ES-I3 (cell line): ENCODE data around the gene NUDCD3.

Experiments
- H3K36me3 ChIP-seq: 2 replicates; pipeline ENCODE4 v1.6.1; 2013; ENCODE audit warnings: mild to moderate bottlenecking, low read length, control low read depth, moderate library complexity; ENCODE audit not compliant: insufficient read depth
- H3K4me1 ChIP-seq: 2 replicates; pipeline ENCODE4 v1.6.1; 2013; ENCODE audit warnings: mild to moderate bottlenecking, control low read depth, low read length; ENCODE audit not compliant: insufficient read depth
- H3K9ac ChIP-seq: 2 replicates; pipeline ENCODE4 v1.6.1; 2013; ENCODE audit warnings: low read depth, mild to moderate bottlenecking, low read length, moderate library complexity
- H3K9me3 ChIP-seq: 2 replicates; pipeline ENCODE4 v1.6.1; 2013; ENCODE audit warnings: mild to moderate bottlenecking, low read length, moderate library complexity; ENCODE audit not compliant: control insufficient read depth, insufficient read depth

NUDCD3 gene

GRCh38 chr7:44388089-44388970 lies 102.1 kb downstream of the NUDCD3 start:
- H3K36me3 ChIP-seq = peaks cover 8% of the 10 kb centered on the region
- H3K9ac ChIP-seq = no peak overlapping the region
- no peaks in the 10 kb centered on the region for H3K4me1 ChIP-seq
- no peaks in the 10 kb centered on the region for H3K9me3 ChIP-seq

- Histone ChIP-seq H3K9ac (no peak overlapping the region), H3K9me3 (no peaks in the 10 kb centered on the region), H3K36me3 (peaks cover 8% of the 10 kb centered on the region), H3K4me1 (no peaks in the 10 kb centered on the region)
Measured at GRCh38 chr7:44387389-44387788, 103.1 kb downstream of the NUDCD3 start.

GRCh38 chr7:44386139-44386913 lies 104.1 kb downstream of the NUDCD3 start:
- H3K9ac ChIP-seq = no peak overlapping the region
- peaks cover 8% of the 10 kb centered on the region for H3K36me3 ChIP-seq
- no peaks in the 10 kb centered on the region for H3K4me1 ChIP-seq
- H3K9me3 ChIP-seq = no peaks in the 10 kb centered on the region

DNA sequence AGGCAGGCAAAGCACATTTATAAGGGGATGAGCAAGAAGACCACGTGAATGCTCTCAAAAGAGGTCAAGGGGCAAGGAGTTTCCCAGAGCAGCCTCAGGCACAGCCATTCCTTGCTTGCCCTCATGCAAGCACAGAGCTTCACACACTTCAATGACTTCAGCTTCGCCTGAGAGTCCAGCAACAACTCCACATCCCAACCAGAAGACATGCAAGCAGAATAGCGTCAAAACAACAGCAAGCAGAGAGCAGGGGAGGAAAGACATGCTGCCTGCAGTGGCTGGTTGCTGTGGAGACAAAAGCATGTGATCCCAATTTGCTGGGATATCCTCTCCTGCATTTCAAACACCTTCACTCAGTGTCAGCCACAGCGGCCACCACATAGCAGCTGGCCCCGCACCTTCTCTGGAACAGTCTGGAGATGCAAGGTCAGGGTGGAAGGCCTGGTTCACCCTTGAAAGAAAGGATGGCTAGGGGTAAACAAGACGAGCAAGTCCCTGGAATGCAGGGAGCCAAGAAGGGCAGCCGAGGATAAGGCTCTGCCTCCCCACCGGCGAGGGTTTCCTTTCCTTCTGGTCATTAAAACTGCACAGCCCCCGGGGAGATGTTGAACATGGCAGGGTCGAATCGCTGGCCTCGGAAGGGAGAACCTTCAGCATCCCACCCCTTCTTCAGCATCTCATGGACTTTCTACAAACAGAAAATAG lies 104.9 kb downstream of the NUDCD3 start:
- Histone ChIP-seq H3K36me3 (peaks cover 3% of the 10 kb centered on the region), H3K4me1 (no peaks in the 10 kb centered on the region), H3K9ac (no peak overlapping the region), H3K9me3 (no peaks in the 10 kb centered on the region)

DNA sequence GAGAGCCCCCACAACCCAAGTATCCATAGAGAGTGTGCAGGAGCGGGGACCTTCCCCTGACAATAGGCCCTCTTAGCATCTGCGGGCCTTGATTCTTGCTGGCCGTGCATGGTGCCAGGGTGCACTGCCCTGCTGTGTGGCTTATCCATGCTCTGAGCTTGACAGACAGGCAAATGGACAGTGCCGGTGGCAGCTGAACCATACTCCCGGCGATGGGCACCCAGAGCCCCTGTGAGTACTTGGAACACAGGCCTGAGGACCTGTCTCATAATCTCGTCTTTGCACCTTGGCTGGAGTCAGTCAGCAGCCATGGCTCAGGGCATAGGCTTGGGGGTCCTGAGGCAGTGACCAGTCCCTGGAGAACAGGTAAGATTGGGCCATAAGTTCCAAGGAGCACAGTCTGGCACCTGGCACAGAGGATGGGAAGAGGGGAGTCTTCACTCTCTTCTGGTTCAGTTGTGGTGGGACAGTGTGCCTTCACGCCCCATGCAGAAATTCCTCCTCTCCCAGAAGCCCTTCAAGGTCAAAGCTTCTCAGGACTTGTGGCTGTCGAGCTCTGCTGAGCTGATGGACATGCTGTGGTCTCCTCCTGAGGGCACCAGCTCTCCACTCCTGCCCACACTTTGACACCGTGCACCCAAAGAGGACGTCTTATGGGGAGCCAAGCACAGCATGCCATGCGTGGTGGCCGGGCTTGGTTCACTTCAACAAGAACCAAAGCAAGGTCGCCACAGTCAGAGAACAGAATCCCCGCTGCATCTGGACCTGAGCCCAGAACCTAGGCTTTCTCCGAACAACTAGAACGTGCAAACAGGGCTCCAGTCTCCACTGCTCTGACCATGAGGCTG lies 105.6 kb downstream of the NUDCD3 start:
- Histone ChIP-seq H3K4me1 (no peaks in the 10 kb centered on the region), H3K9ac (no peak overlapping the region), H3K36me3 (peaks cover 3% of the 10 kb centered on the region), H3K9me3 (no peaks in the 10 kb centered on the region)

- H3K9ac ChIP-seq = no peak overlapping the region
- peaks cover 3% of the 10 kb centered on the region; the same call in 1 of the 2 replicates for H3K36me3 ChIP-seq
- H3K4me1 ChIP-seq = no peaks in the 10 kb centered on the region
- no peaks in the 10 kb centered on the region for H3K9me3 ChIP-seq
Measured at GRCh38 chr7:44383566-44383965, 106.9 kb downstream of the NUDCD3 start.

DNA sequence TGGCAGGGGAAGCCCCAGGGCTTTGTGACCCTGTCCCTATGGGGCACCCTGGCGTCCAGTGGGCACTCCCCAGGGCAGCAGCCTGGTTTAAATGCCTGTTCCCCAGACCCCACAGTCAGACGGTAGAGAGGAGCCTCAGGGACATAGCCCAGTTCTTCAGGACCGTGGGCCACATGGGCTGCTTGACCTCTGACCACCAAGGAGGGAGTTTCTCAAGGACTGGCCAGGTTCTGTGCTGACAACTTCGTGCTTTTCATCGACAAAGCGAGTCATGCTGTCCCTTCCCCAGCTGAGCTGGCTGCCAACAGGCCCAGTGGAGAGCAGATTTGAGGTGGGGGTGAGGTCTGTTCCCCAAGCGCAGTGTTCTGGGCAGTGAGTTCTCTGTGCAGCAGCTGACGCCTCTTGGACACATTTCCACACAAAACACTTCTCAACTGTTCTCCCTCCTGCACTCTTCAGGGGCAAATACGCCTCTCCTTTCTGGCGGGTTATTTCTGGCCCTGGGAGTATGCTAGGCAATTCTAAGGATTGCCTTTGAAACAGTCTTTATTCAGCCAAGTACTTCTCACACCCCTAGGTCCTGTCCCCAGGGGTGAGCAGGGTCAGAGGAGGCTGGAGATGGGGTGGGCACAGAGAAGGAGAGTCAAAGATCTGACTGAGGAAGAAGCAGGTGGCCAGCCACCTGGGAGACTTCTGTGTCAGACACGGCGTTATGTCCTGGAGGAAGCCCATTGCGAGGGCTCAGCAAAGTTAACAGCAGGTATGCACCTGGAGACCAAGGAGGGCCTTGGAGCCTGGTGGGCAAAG lies 107.8 kb downstream of the NUDCD3 start:
- H3K4me1 ChIP-seq = no peaks in the 10 kb centered on the region
- H3K9me3 ChIP-seq = no peaks in the 10 kb centered on the region
- no peak overlapping the region for H3K9ac ChIP-seq
- peaks cover 3% of the 10 kb centered on the region; the same call in 1 of the 2 replicates for H3K36me3 ChIP-seq

- no peaks in the 10 kb centered on the region for H3K4me1 ChIP-seq
- no peaks in the 10 kb centered on the region for H3K9me3 ChIP-seq
- H3K36me3 ChIP-seq = no peaks in the 10 kb centered on the region
- H3K9ac ChIP-seq = no peak overlapping the region
Measured at GRCh38 chr7:44381494-44382220, 108.8 kb downstream of the NUDCD3 start.

DNA sequence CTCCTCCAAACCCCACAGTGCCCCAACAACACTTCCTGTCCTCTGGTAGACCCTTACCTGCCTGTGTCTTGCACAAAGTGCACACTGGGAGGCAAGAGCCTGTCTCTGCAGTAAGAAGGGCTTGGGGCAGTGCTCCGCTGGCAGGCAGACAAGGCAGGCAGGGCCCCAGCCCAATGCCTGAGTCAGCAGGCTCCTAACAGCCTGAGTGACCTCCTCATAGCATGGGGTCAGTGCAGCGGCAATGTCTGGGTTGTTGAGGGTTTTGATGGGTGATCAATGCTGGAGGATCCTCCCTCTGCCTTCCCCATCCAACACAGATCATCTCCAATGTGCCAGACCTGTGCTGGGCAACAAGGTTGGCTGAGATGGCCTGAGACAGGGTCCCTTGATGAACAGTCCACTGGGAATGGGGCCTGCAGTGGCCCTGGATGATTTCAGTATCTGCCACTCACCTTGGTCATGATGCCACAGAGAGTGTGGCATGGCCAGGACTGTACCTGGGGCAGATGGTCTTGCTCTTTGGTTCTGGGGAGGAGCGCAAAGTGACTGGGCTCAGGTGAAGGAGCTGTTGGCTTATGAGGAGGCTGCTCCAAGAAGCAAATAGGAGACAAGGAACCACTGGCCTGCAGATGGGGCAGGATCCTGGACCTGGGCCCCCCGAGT lies 109.5 kb downstream of the NUDCD3 start:
- Histone ChIP-seq H3K9ac (no peak overlapping the region), H3K36me3 (no peaks in the 10 kb centered on the region), H3K4me1 (no peaks in the 10 kb centered on the region), H3K9me3 (no peaks in the 10 kb centered on the region)

DNA sequence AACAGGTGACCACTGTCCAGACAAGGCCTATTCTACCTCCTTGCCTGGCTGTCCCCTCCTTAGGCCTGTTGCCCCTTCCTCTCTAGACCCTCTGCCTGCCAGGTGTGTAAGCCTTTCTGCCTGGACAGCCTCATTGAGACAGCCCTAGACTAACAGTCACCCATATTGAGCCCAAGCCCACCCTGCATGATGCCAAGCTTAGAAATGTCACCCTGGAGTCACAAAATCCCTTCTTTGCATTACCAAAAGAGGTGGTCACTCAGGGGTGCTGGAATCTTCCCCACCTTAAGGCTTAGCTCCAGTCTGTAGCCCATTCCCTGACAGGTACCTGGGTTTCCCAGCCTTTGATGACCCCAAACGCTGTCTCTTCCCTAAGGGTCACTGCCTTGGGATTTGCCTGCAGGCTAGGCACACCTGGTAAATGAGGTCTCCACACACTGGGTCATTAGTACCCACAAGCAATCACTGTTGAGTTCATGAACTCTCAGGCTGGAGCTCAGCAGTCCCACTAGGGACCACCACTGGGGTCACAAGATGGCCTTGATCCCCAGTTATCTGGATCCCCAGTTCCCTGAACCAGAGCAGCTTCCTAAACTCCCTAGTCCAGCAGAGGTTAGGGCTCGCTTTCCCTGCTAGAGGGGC lies 110.1 kb downstream of the NUDCD3 start:
- H3K9me3 ChIP-seq = no peaks in the 10 kb centered on the region
- H3K36me3 ChIP-seq = no peaks in the 10 kb centered on the region
- H3K4me1 ChIP-seq = no peaks in the 10 kb centered on the region
- no peak overlapping the region for H3K9ac ChIP-seq

DNA sequence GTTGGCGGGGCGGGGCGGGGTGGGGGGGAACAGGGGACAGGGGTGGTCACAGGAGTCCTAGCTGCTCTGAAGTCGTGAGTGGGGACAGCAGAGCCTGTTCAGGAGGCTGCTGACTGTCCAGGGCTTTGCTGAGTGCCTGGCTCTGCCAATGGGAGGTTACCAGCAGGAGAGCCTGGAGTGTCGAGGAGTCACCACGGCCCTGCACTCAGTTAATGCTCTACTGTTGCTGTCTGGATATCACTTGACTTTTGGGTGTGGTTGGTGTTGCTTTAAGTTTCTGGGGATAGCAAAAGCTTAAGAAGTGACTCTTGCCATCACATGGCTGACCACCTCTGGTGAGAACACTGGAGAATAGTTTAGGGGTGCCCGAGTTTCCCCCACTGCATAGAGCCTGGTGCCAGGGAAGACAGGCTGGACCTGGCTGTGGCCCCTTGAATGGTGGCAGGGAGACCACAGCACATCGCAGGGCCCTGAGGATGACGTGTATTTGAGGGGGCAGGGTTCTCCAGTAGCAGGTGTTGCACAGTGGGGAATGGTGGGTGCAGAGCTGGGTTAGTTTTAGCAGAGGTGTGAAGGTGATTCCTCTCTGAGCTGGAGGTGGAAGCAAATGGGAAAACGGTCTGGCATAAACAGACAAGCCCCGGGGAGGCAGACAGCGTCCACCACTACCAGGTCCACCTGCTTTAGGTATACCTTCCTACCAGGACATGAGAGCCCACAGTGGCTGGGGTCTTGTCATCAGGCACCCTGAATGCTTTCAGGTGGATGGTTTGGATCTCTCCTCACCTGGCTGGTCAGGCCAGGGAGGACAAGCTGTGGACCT lies 110.9 kb downstream of the NUDCD3 start:
- Histone ChIP-seq H3K9ac (no peak overlapping the region; the same call in 1 of the 2 replicates), H3K36me3 (no peaks in the 10 kb centered on the region), H3K4me1 (no peaks in the 10 kb centered on the region), H3K9me3 (no peaks in the 10 kb centered on the region)
